PFSK-1 (cell line): ENCODE data around the gene FBXO24.

Experiments
- FOXP2 ChIP-seq: optimal IDR thresholded peaks from 2 replicates; pipeline ENCODE3; 2011; ENCODE audit warnings: borderline replicate concordance, control low read depth, inconsistent platforms; ENCODE audit not compliant: insufficient read depth; ENCODE audit errors: extremely low read length, extremely low read depth
- POLR2AphosphoS5 ChIP-seq: IDR thresholded peaks from 2 replicates; pipeline ENCODE4 v1.6.1; 2012; ENCODE audit warnings: low read depth, mild to moderate bottlenecking, control low read depth, low read length, moderate library complexity
- REST ChIP-seq, 2 experiments: IDR thresholded peaks; 2 replicates each; pipeline versions ENCODE4 v1.6.1 to v1.8.0; 2011 to 2012; ENCODE audit warnings: low read depth in 2 of 2, low read length in 2 of 2, control low read depth in 1 of 2, inconsistent platforms in 1 of 2, mild to moderate bottlenecking in 1 of 2, moderate library complexity in 1 of 2; ENCODE audit not compliant: insufficient read depth in 1 of 2
- SIN3A ChIP-seq: IDR thresholded peaks from 2 replicates; pipeline ENCODE4 v1.6.1; 2012; ENCODE audit warnings: mild to moderate bottlenecking, low read length, moderate library complexity, borderline replicate concordance; ENCODE audit not compliant: insufficient read depth
- TAF1 ChIP-seq: IDR thresholded peaks from 2 replicates; pipeline ENCODE4 v1.6.1; 2012; ENCODE audit warnings: low read length, control low read depth, borderline replicate concordance; ENCODE audit not compliant: insufficient read depth

The FBXO24 gene

GRCh38 chr7:100626530-100627237 lies 40.6 kb downstream of the FBXO24 start:
- TF ChIP-seq TAF1, result peak; percentile 95
- TF ChIP-seq POLR2AphosphoS5, result peak; percentile 79
- TF ChIP-seq REST (IDR thresholded peaks at IDR 0.05; ENCODE audit: insufficient read depth in 1 of 2, low read depth in 2 of 2, low read length in 2 of 2), result 0 out of 4 replicates have a peak, but pooled peaks of 1 of the 2 experiments have one; percentile 48
- peak; percentile 59 for TF ChIP-seq FOXP2
- TF ChIP-seq SIN3A, result no peak

- TF ChIP-seq SIN3A (no peak), REST (IDR thresholded peaks at IDR 0.05; ENCODE audit: insufficient read depth in 1 of 2, low read depth in 2 of 2, low read length in 2 of 2) (no peak), FOXP2 (no peak), TAF1 (no peak), POLR2AphosphoS5 (no peak)
These were observed 41.1 kb downstream of the FBXO24 start for GRCh38 chr7:100627238-100627549.

GRCh38 chr7:100629117-100629716 lies 43.1 kb downstream of the FBXO24 start:
- TF ChIP-seq TAF1, result no peak
- TF ChIP-seq POLR2AphosphoS5, result no peak
- no peak for TF ChIP-seq FOXP2
- TF ChIP-seq REST (IDR thresholded peaks at IDR 0.05; ENCODE audit: insufficient read depth in 1 of 2, low read depth in 2 of 2, low read length in 2 of 2), result no peak
- no peak for TF ChIP-seq SIN3A

GRCh38 chr7:100630066-100630465 lies 43.9 kb downstream of the FBXO24 start:
- TF ChIP-seq REST (IDR thresholded peaks at IDR 0.05; ENCODE audit: insufficient read depth in 1 of 2, low read depth in 2 of 2, low read length in 2 of 2), result no peak
- no peak for TF ChIP-seq FOXP2
- TF ChIP-seq TAF1, result no peak
- TF ChIP-seq SIN3A, result no peak
- TF ChIP-seq POLR2AphosphoS5, result no peak
